Kidney epithelial cell (primary cell): ENCODE data around the gene NCAPG. TPM values are rescaled to one million over a fixed set of nuclear protein-coding genes. Genes with fewer than 3 reads are reported as not detected.
"Not testable (repeated sequence)": the region's sequence is repeated elsewhere in the genome, so short reads cannot be mapped to it uniquely, and the experiment has no call there.

ENCODE experiments used
- DNase-seq: peaks from one replicate; pipeline ENCODE4 v3.0.0-alpha.2; 2010; ENCODE audit warnings: low read depth
- H3K27me3 ChIP-seq: 2 replicates; pipeline ENCODE4 v1.6.0; 2011; ENCODE audit warnings: low read length; ENCODE audit not compliant: control insufficient read depth, insufficient read depth
- H3K36me3 ChIP-seq: 2 replicates; pipeline ENCODE4 v1.5.1; 2011; ENCODE audit warnings: low read length; ENCODE audit not compliant: control insufficient read depth, insufficient read depth
- H3K4me3 ChIP-seq: 2 replicates; pipeline ENCODE4 v1.5.1; 2011; ENCODE audit warnings: low read depth, mild to moderate bottlenecking, control low read depth, low read length
- CTCF ChIP-seq: IDR thresholded peaks from 2 replicates; pipeline ENCODE4 v1.5.1; 2011; ENCODE audit warnings: mild to moderate bottlenecking, moderate library complexity, low read length, control low read depth, inconsistent platforms; ENCODE audit not compliant: insufficient read depth, poor library complexity, severe bottlenecking
- total RNA-seq: library from RNA; depleted of rRNA; stranded (reverse); fragments of >200 nt; gene quantifications from 2 replicates; pipeline ENCODE4 v1.2.3, GENCODE V29; 2015

The NCAPG gene
- total RNA-seq, 1 donor from 2014 or later = 6.2 TPM

GRCh38 chr4:17816142-17816541, 5.4 kb downstream of the NCAPG start:
- no peaks in the 10 kb centered on the region for H3K36me3 ChIP-seq
- no peak for TF ChIP-seq CTCF
- no peaks in the 10 kb centered on the region for H3K27me3 ChIP-seq
- no peak for DNase-seq
- H3K4me3 ChIP-seq = no peak overlapping the region

- no peaks in the 10 kb centered on the region for H3K36me3 ChIP-seq
- TF ChIP-seq CTCF = peak; percentile 47
- H3K4me3 ChIP-seq = no peak overlapping the region
- H3K27me3 ChIP-seq = no peaks in the 10 kb centered on the region
- DNase-seq = peak; percentile 34
These were observed 6.2 kb downstream of the NCAPG start for GRCh38 chr4:17817027-17817426.

GRCh38 chr4:17823871-17824669, 13.3 kb downstream of the NCAPG start:
- no peak for DNase-seq
- no peak for TF ChIP-seq CTCF
- Histone ChIP-seq H3K27me3 (no peaks in the 10 kb centered on the region), H3K36me3 (no peaks in the 10 kb centered on the region), H3K4me3 (no peak overlapping the region)

GRCh38 chr4:17846266-17846665, 35.5 kb downstream of the NCAPG start:
- no peak overlapping the region for H3K4me3 ChIP-seq
- no peak for DNase-seq
- no peak for TF ChIP-seq CTCF
- H3K36me3 ChIP-seq = no peaks in the 10 kb centered on the region
- no peaks in the 10 kb centered on the region for H3K27me3 ChIP-seq

GRCh38 chr4:17850295-17850694, 39.5 kb downstream of the NCAPG start:
- not testable (repeated sequence) for H3K4me3 ChIP-seq, DNase-seq, H3K27me3 ChIP-seq, H3K36me3 ChIP-seq

GRCh38 chr4:17851959-17852358, 41.2 kb downstream of the NCAPG start:
- Histone ChIP-seq H3K27me3 (no peaks in the 10 kb centered on the region), H3K36me3 (no peaks in the 10 kb centered on the region), H3K4me3 (no peak overlapping the region)
- TF ChIP-seq CTCF = no peak
- no peak for DNase-seq
